Right atrium auricular region (tissue), 2 donors: Measurements from ENCODE around the gene TRNT1. TPM values are rescaled to one million over a fixed set of nuclear protein-coding genes. Genes with fewer than 3 reads are reported as not detected.

Experiments used
- DNase-seq: peaks from one replicate; pipeline ENCODE4 v3.0.0-alpha.2; 2019; ENCODE audit warnings: low spot score
- H3K27ac ChIP-seq, 2 donors: fragments of 200-600 bp; sonication (generic); 1 replicate in 1 of 2; 2 replicates in 1 of 2; pipeline ENCODE4 v1.5.1; 2016 to 2019
- H3K27me3 ChIP-seq, 2 donors: fragments of 200-600 bp; sonication (generic); one replicate each; pipeline versions ENCODE4 v1.5.1 to v1.6.0; 2017 to 2019
- H3K36me3 ChIP-seq: fragments of 200-600 bp; sonication (generic); one replicate; pipeline ENCODE4 v1.5.1; 2016
- H3K4me1 ChIP-seq, 2 donors: fragments of 200-600 bp; sonication (generic); one replicate each; pipeline versions ENCODE4 v1.5.1 to v1.6.0; 2017 to 2019
- H3K4me3 ChIP-seq, 2 donors: fragments of 200-600 bp; sonication (generic); 1 replicate in 1 of 2; 2 replicates in 1 of 2; pipeline ENCODE4 v1.5.1; 2017 to 2019; ENCODE audit warnings: mild to moderate bottlenecking in 1 of 2, moderate library complexity in 1 of 2
- H3K9me3 ChIP-seq, 2 donors: fragments of 200-600 bp; sonication (generic); one replicate each; pipeline ENCODE4 v1.5.1; 2019
- total RNA-seq, 2 donors: library from RNA; depleted of rRNA; stranded (reverse); fragments of >200 nt; gene quantifications; one replicate each; pipeline ENCODE4 v1.1.0, GENCODE V29; 2016
- TF ChIP-seq, protein P1 (sequence below), 2 donors: fragments of 200-600 bp; sonication (generic); IDR thresholded peaks; one replicate each; pipeline ENCODE4 v1.5.1; 2019; ENCODE audit warnings: antibody characterized with exemption in 2 of 2

Gene TRNT1
- total RNA-seq, 2 donors from 2014 or later: 5.8 to 7.9 TPM

- H3K27me3 ChIP-seq: no peaks in the 10 kb centered on the region
- H3K36me3 ChIP-seq: no peaks in the 10 kb centered on the region
- no peak overlapping the region for H3K4me3 ChIP-seq
- H3K27ac ChIP-seq: no peak overlapping the region
- no peak for DNase-seq
- no peaks in the 10 kb centered on the region for H3K9me3 ChIP-seq
- TF ChIP-seq, protein P1, sequence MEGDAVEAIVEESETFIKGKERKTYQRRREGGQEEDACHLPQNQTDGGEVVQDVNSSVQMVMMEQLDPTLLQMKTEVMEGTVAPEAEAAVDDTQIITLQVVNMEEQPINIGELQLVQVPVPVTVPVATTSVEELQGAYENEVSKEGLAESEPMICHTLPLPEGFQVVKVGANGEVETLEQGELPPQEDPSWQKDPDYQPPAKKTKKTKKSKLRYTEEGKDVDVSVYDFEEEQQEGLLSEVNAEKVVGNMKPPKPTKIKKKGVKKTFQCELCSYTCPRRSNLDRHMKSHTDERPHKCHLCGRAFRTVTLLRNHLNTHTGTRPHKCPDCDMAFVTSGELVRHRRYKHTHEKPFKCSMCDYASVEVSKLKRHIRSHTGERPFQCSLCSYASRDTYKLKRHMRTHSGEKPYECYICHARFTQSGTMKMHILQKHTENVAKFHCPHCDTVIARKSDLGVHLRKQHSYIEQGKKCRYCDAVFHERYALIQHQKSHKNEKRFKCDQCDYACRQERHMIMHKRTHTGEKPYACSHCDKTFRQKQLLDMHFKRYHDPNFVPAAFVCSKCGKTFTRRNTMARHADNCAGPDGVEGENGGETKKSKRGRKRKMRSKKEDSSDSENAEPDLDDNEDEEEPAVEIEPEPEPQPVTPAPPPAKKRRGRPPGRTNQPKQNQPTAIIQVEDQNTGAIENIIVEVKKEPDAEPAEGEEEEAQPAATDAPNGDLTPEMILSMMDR (IDR thresholded peaks at IDR 0.05): no peak
- H3K4me1 ChIP-seq: no peaks in the 10 kb centered on the region
These were observed 41.0 kb upstream of the TRNT1 start for GRCh38 chr3:3085782-3086181.

DNA sequence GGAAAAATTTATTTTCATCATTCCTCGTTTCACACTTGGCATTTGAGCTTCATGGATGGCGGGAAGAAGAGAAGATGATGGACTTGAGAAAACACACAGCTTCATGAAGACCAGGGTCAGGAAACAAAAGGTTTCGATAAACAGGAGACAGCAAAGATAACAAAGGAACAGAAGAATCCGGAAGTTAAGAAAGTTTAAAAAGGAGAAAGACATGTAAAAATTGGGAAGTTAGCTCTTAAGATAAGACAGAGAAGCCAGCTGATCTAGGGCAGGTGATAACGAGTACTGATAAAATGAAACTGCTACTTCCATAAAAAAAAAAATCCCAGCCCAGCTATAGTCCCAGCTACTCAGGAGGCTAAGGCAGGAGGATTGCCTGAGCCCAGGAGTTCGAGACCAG is 40.5 kb upstream of the TRNT1 start:
- Histone ChIP-seq H3K9me3 (no peaks in the 10 kb centered on the region), H3K4me1 (no peaks in the 10 kb centered on the region), H3K27ac (no peak overlapping the region), H3K36me3 (no peaks in the 10 kb centered on the region), H3K4me3 (no peak overlapping the region), H3K27me3 (no peaks in the 10 kb centered on the region)
- TF ChIP-seq, protein P1 (IDR thresholded peaks at IDR 0.05): no peak
- no peak for DNase-seq

- Histone ChIP-seq H3K36me3 (no peaks in the 10 kb centered on the region), H3K27ac (no peak overlapping the region), H3K9me3 (no peaks in the 10 kb centered on the region), H3K27me3 (no peaks in the 10 kb centered on the region), H3K4me3 (no peak overlapping the region), H3K4me1 (no peaks in the 10 kb centered on the region)
- TF ChIP-seq, protein P1 (IDR thresholded peaks at IDR 0.05): no peak
- DNase-seq: no peak
These were observed 39.5 kb upstream of the TRNT1 start for GRCh38 chr3:3087279-3087678.

- TF ChIP-seq, protein P1 (IDR thresholded peaks at IDR 0.05): no peak
- no peaks in the 10 kb centered on the region for H3K4me1 ChIP-seq
- H3K36me3 ChIP-seq: no peaks in the 10 kb centered on the region
- H3K9me3 ChIP-seq: no peaks in the 10 kb centered on the region
- no peak for DNase-seq
- H3K27me3 ChIP-seq: no peaks in the 10 kb centered on the region
- H3K27ac ChIP-seq: no peak overlapping the region
- H3K4me3 ChIP-seq: no peak overlapping the region
These were observed 38.8 kb upstream of the TRNT1 start for GRCh38 chr3:3087716-3088465.

DNA sequence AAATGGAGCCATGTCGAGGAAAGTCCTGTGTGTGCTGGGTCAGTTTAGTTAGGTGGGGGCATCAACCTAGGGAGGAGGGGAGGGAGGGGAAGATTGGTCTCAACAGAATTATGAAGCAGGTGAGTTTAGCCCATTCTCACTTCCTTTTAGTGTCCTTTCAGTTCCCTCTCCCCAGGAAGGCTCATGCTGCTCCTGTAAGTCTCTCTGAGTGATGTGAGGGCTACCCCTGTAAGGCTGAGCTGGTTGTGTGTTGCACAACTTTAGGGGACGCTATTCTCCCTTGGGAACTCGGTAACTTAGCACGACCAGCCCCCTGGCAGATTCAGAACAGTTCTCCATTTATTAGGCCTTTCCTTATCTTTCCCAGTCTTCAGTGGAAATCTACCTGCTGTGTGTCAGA is 37.7 kb upstream of the TRNT1 start:
- Histone ChIP-seq H3K36me3 (no peaks in the 10 kb centered on the region), H3K27ac (no peak overlapping the region), H3K4me3 (no peak overlapping the region), H3K9me3 (no peaks in the 10 kb centered on the region), H3K4me1 (no peaks in the 10 kb centered on the region), H3K27me3 (no peaks in the 10 kb centered on the region)
- TF ChIP-seq, protein P1 (IDR thresholded peaks at IDR 0.05): no peak
- DNase-seq: no peak

GRCh38 chr3:3097958-3098357 is 28.8 kb upstream of the TRNT1 start:
- TF ChIP-seq, protein P1 (IDR thresholded peaks at IDR 0.05): no peak
- Histone ChIP-seq H3K4me1 (no peaks in the 10 kb centered on the region), H3K9me3 (no peaks in the 10 kb centered on the region), H3K36me3 (no peaks in the 10 kb centered on the region), H3K27ac (no peak overlapping the region), H3K4me3 (no peak overlapping the region), H3K27me3 (no peaks in the 10 kb centered on the region)
- no peak for DNase-seq
